Osteocyte (in vitro differentiated cells): Measurements from ENCODE around the gene IGF2BP1. TPM values are rescaled to one million over a fixed set of nuclear protein-coding genes. Genes with fewer than 3 reads are reported as not detected.

Source experiments
- DNase-seq: peaks from one replicate; pipeline ENCODE4 v3.0.0; 2021; ENCODE audit warnings: mixed read lengths; ENCODE audit not compliant: unreplicated experiment; ENCODE audit errors: extremely low spot score
- H3K27ac Mint-ChIP-seq: one replicate; pipeline ENCODE4 v1.8.0; 2021; ENCODE audit warnings: mild to moderate bottlenecking, mixed read lengths; ENCODE audit not compliant: unreplicated experiment
- H3K27me3 Mint-ChIP-seq: one replicate; pipeline ENCODE4 v1.8.0; 2021; ENCODE audit warnings: mixed read lengths; ENCODE audit not compliant: unreplicated experiment
- H3K36me3 Mint-ChIP-seq: one replicate; pipeline ENCODE4 v1.8.0; 2021; ENCODE audit warnings: mixed read lengths; ENCODE audit not compliant: unreplicated experiment
- H3K4me1 Mint-ChIP-seq: one replicate; pipeline ENCODE4 v1.8.0; 2021; ENCODE audit warnings: mixed read lengths; ENCODE audit not compliant: unreplicated experiment
- H3K4me3 Mint-ChIP-seq: one replicate; pipeline ENCODE4 v1.8.0; 2021; ENCODE audit warnings: mild to moderate bottlenecking, moderate library complexity, mixed read lengths; ENCODE audit not compliant: unreplicated experiment
- H3K9me3 Mint-ChIP-seq: one replicate; pipeline ENCODE4 v1.8.0; 2021; ENCODE audit warnings: mixed read lengths; ENCODE audit not compliant: unreplicated experiment
- total RNA-seq: library from RNA; stranded (reverse); gene quantifications from 2 replicates; pipeline ENCODE4 v1.2.1, GENCODE V29; 2021
- TF ChIP-seq, protein P1 (sequence below): fragments of 200-600 bp; sonication (generic); IDR thresholded peaks from 2 replicates; pipeline ENCODE4 v1.5.0; 2021; ENCODE audit warnings: antibody characterized with exemption, mild to moderate bottlenecking, moderate library complexity

The IGF2BP1 gene
- total RNA-seq, 1 donor from 2014 or later: 47.6 TPM

GRCh38 chr17:48993305-48993704 lies 3.9 kb upstream of the IGF2BP1 start:
- TF ChIP-seq, protein P1, sequence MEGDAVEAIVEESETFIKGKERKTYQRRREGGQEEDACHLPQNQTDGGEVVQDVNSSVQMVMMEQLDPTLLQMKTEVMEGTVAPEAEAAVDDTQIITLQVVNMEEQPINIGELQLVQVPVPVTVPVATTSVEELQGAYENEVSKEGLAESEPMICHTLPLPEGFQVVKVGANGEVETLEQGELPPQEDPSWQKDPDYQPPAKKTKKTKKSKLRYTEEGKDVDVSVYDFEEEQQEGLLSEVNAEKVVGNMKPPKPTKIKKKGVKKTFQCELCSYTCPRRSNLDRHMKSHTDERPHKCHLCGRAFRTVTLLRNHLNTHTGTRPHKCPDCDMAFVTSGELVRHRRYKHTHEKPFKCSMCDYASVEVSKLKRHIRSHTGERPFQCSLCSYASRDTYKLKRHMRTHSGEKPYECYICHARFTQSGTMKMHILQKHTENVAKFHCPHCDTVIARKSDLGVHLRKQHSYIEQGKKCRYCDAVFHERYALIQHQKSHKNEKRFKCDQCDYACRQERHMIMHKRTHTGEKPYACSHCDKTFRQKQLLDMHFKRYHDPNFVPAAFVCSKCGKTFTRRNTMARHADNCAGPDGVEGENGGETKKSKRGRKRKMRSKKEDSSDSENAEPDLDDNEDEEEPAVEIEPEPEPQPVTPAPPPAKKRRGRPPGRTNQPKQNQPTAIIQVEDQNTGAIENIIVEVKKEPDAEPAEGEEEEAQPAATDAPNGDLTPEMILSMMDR: no peak
- H3K27me3 Mint-ChIP-seq: peaks cover 54% of the 10 kb centered on the region
- DNase-seq: no peak
- H3K27ac Mint-ChIP-seq: no peak overlapping the region
- H3K9me3 Mint-ChIP-seq: no peaks in the 10 kb centered on the region
- peaks cover 16% of the 10 kb centered on the region for H3K4me1 Mint-ChIP-seq
- no peak overlapping the region for H3K4me3 Mint-ChIP-seq
- no peaks in the 10 kb centered on the region for H3K36me3 Mint-ChIP-seq

DNA sequence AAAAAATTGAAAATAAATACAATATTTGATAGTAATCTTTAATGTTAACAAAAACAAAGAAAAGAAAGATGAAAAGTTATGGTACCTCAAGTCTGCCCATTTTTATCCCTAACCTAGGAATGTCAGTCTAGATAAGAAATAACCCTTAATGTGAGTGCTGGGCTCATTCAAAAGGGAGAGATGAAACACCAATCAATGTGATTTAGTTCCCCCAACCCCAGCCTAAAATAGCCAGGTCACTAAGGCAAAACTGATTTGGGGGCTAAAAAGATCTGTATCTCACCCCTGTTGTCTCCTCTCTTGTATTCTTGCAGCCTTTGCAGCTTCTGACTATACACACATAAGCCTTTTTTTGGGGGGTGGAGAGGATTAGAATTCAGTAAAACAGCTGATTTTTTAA lies 3.2 kb upstream of the IGF2BP1 start:
- H3K4me1 Mint-ChIP-seq: peaks cover 16% of the 10 kb centered on the region
- peak; percentile 5 for DNase-seq
- H3K36me3 Mint-ChIP-seq: no peaks in the 10 kb centered on the region
- peaks cover 52% of the 10 kb centered on the region for H3K27me3 Mint-ChIP-seq
- no peak overlapping the region for H3K4me3 Mint-ChIP-seq
- no peaks in the 10 kb centered on the region for H3K9me3 Mint-ChIP-seq
- H3K27ac Mint-ChIP-seq: no peak overlapping the region
- TF ChIP-seq, protein P1: no peak

DNA sequence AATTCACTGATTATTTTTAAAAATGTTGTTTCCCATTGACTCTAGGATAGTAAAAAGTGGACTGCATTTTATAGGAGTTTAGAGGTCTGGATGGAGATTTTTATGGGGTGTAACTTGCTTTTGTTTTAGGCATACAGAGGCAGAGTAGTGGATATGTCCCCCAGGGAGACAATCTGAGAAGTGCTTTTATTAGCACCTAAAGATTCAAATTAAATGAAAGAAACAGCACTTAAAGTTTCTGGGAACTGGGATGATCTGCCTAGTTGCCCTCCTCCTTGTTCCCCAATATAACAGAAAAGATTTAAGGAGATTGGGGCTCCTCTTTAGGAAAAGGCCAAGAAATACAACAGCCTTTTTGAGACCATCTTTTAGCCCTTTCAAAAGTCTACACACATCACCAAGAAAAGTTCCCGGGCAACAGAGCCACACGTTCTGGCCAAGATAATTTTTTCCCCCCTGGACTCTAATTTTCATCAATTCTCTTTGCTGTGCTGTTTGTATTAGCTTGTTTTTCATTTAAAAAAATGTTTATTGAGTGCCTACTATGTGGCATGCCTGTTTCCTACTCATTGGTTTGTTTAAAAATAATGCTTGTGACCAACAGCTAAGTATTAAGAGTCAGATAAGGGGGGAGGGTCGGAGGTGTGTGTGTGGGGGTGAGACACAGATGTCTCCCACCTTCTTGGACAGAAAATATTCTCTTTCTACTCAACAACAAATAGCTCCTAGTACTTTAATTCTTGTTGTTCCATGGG lies 2.5 kb upstream of the IGF2BP1 start:
- peak; percentile 5 for DNase-seq
- H3K27ac Mint-ChIP-seq: no peak overlapping the region

GRCh38 chr17:48995304-48995973 lies 1.7 kb upstream of the IGF2BP1 start:
- Mint-ChIP-seq H3K36me3 (no peaks in the 10 kb centered on the region), H3K27ac (no peak overlapping the region), H3K9me3 (no peaks in the 10 kb centered on the region), H3K4me1 (peaks cover 28% of the 10 kb centered on the region), H3K27me3 (peaks cover 42% of the 10 kb centered on the region), H3K4me3 (peak overlapping the region; percentile 93)
- TF ChIP-seq, protein P1: no peak
- DNase-seq: no peak

More for the DNA sequence above, 2.5 kb upstream of the IGF2BP1 start:
- peak overlapping the region; percentile 93 for H3K4me3 Mint-ChIP-seq
- TF ChIP-seq, protein P1: no peak
- peaks cover 49% of the 10 kb centered on the region for H3K27me3 Mint-ChIP-seq
- no peaks in the 10 kb centered on the region for H3K36me3 Mint-ChIP-seq
- H3K9me3 Mint-ChIP-seq: no peaks in the 10 kb centered on the region
- peaks cover 22% of the 10 kb centered on the region for H3K4me1 Mint-ChIP-seq
